ENCODE results near the gene SLC4A2.
A peak's percentile ranks its signal among the peaks of the same experiment; 100 is the strongest.

The SLC4A2 gene

DNA sequence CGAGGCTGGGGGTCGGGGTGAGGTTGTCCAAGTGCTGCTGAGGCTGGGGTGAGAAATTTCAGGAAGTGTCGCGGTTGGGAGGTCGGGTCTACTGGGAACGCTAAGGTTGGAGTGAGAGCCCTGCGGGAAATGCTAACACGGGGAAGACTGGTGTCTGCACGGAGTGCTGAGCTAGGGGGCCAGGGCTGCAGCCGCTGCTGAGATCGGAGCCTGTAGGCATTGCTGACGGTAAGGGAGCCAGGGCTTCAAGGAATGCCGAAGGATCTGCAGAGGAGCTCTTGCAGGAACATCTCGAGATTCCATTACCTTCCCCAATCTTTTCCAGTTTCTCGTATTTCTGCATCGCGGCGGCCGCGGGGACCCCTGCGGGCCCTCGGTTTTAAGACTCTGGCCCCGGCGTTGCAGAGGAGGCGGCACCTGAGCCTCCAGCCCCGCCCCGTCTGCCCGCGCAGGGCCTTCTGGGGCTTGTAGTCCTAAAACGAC, 1.8 kb upstream of the SLC4A2 start, which contains the start of gene CDK5:
CDK5 (minus strand) TSS at position 392 of the 483 bp plus-strand sequence; CDS start at position 343, 49 bp downstream.
- Mint-ChIP-seq H3K27ac (peak within 1 kb of the TSS; percentile 82 to 97), H3K4me3 (peak within 1 kb of the TSS; percentile 95 to 97), H3K4me1 (ENCODE audit: low read depth in 2 of 2) (peaks cover 37 to 43% of the 10 kb centered on the region in 2 donors), H3K36me3 (ENCODE audit: insufficient read depth) (peaks cover 10% of the 10 kb centered on the region), H3K27me3 (peaks cover 0 to 13% of the 10 kb centered on the region in 2 donors), H3K9me3 (no peaks in the 10 kb centered on the region)
- DNase-seq (no peak), ATAC-seq (replicated peaks) (no peak)

DNA sequence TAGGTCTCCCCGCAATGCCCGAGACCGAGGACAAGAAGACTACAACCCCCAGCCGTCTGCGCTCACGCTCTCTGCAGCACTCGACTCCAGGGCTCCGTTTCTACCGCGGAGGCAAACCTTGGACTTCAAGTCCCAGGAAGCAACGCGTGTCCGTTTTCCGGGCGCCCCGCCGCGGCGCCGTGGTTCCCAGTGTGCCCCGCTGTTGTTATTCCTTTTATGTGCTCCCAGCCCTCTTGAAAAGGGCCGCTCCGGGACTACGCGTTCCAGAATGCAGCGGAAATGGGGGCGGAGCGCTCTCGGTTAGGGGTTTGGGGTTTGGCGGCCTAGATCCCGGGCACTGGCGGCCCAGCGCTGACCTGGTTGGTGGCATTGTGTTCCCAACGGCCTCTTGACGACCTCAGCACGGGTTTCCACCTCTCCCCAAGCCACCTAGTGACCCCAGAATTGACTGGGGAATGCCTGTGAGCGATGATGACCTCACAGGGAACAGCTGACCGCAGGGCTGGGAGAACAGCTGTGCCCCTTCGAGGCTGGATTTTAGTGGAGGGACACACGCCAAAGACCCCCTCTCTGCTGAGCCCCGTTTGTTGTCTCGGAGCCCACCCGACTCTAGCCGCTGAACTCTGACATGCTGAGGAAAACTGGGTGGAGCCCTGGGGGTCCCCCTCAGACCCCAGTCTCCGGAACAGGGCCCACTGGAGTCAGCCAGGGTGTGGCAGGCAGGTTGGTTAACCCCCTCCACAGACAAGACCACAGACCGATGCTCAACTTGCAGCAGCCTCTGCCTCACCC, 1.2 kb upstream of the SLC4A2 start:
- DNase-seq: peak; percentile 93 to 94 (median 94)
- Mint-ChIP-seq H3K4me1 (ENCODE audit: low read depth in 2 of 2) (peaks cover 37 to 41% of the 10 kb centered on the region in 2 donors), H3K4me3 (peak overlapping the region; percentile 95 to 97), H3K9me3 (no peaks in the 10 kb centered on the region), H3K36me3 (ENCODE audit: insufficient read depth) (peaks cover 10% of the 10 kb centered on the region), H3K27ac (peak overlapping the region; percentile 82 to 97), H3K27me3 (peaks cover 0 to 8% of the 10 kb centered on the region in 2 donors)
- ATAC-seq (replicated peaks): peak; percentile 88

DNA sequence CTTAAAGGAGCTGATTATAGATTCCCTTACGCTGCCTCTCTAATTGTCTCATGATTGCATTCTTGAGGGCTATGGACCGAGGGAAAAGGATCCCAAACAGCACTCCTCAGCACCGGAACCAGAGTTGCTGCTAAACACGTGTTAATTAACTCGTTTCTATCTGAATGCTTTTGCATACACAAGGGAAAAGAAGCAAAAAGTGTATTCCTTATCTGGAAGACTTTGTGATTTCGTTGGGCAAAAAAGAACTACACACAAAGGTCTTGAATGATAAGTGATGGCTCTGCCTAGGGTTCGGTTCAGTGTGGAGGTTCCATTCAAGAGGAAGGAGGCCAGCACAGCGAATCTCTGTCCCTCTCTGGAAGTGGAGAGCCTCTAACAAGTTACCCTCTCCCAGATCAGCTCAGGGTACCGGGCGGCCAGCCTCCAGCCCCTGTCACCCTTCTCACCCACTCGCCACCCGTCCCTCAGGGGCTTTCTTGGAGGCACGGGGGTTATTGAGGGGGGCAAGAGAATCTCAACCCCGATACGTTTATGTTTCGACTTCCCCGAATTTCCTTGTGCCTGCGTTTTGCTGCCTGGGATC, 515 bp upstream of the SLC4A2 start:
- DNase-seq (peak in 1 of 3 experiments; percentile 30), ATAC-seq (replicated peaks) (no peak)
- Mint-ChIP-seq H3K27ac (peak overlapping the region; percentile 82 to 97), H3K9me3 (no peaks in the 10 kb centered on the region), H3K4me1 (ENCODE audit: low read depth in 2 of 2) (peaks cover 37 to 41% of the 10 kb centered on the region in 2 donors), H3K4me3 (peak overlapping the region; percentile 95 to 97), H3K36me3 (ENCODE audit: insufficient read depth) (peaks cover 10% of the 10 kb centered on the region), H3K27me3 (peaks cover 0 to 8% of the 10 kb centered on the region in 2 donors)

DNA sequence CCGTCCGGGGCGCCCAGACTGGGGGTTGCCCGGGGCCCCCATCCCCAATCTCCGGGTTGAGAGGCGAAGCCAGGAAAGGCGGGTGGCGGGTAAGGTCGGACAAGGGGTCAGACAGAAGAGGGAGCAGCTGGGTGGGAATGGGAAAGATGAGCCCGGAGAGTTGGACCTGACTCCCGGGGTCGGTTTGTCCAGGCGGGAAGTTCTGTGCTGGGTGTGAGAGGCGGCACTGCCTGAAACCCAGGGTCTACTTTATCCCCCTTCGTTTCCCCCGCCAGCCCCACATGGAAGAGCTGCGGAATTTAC, 675 bp downstream of the SLC4A2 start:
- Mint-ChIP-seq H3K27me3 (no peaks in the 10 kb centered on the region), H3K9me3 (no peaks in the 10 kb centered on the region), H3K4me1 (ENCODE audit: low read depth in 2 of 2) (peaks cover 37 to 41% of the 10 kb centered on the region in 2 donors), H3K36me3 (ENCODE audit: insufficient read depth) (peaks cover 13% of the 10 kb centered on the region), H3K27ac (peak overlapping the region; percentile 82 to 97), H3K4me3 (peak overlapping the region; percentile 95 to 97)
- ATAC-seq (replicated peaks) (no peak), DNase-seq (no peak)

DNA sequence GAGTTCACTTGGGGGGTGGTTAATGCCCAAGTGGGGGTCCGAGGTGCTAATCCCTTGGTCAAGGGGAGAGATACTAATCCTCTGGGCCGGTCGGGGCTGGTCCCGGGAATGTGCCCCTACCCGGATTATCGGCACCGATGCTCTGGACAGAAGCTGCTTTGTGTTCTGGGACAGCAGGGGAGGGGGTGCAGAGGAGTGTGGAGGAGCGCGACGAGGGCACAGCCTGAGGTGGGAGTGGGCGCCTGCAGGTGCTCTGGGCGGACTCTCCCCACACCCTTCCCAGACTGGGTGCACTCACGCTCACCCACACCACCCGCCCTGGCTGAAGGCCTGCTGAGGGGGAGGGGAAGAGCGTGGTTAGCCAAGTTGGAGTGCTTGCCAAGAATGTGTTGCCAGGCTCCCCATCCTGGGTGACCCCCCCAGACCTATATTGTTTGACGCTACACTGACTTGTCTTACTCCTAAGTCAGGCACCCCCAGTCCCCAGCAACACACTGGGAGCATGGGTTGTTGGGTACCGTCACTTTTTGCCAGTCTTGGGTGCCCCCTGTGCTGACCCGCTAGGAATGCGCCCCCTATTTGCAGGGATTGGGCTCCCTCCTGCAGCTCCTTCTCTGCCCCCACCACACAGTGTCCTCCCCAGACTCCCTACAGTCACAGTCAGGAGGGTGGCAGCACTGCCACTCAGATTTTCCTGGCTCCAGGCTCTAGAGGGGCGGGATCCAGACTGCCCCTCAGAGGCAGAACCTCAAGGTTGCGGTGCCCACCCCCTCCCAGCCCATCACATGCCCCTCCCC, 1.2 kb downstream of the SLC4A2 start:
- Mint-ChIP-seq H3K36me3 (ENCODE audit: insufficient read depth) (peaks cover 13% of the 10 kb centered on the region), H3K4me3 (peak overlapping the region; percentile 95 to 97), H3K9me3 (no peaks in the 10 kb centered on the region)

DNA sequence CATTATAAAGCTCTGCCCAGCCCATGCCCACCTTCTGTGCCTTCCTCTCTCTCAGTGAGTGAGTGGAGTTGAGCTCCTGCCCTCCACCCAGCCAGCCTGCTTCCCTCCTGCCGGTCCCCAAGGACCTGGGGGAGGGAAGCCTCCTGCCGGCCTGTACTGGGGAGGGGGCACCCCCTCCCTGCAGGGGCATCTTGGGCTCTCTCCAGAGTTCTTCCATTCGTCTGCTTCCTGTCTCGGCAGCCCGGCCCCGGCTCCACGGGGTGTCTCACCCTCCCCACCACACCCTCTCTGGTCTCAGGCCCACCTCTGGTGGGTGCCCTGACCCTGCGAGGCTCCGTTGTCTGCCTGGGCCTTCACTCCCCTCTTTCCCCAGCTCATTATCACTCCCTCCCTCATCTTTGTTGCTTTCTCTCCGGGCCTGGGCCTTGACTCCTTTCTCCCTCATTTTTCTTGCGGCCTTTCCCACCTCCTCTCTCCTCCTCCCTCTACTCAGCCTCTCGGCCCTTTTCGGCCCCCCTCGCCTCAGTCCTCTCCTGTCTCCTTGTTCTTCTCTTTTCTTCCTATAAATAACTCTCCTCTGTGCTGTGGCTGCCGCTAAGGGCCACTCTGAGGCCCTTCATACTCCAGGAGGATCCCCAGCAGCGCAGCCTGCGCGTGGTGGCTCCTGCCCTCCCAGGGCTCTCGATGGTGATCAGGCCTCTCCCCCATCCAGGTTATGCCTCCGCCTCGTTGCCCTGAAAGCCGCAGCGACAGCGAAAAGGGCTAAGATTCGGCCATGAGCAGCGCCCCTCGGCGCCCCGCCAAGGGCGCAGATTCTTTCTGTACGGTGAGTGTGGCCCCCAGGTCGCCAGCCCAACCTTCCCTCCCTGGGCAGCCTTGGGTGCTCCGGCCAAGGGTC, 2.1 kb downstream of the SLC4A2 start:
- Mint-ChIP-seq H3K4me3 (peak overlapping the region; percentile 95 to 97), H3K9me3 (no peaks in the 10 kb centered on the region), H3K4me1 (ENCODE audit: low read depth in 2 of 2) (peaks cover 37 to 41% of the 10 kb centered on the region in 2 donors), H3K27ac (peak overlapping the region; percentile 39 to 65), H3K36me3 (ENCODE audit: insufficient read depth) (peaks cover 13% of the 10 kb centered on the region), H3K27me3 (no peaks in the 10 kb centered on the region)
- no peak for ATAC-seq (replicated peaks)
- DNase-seq: no peak

More for the DNA sequence above, 1.2 kb downstream of the SLC4A2 start:
- H3K27ac Mint-ChIP-seq: peak overlapping the region; percentile 82 to 97
- ATAC-seq (replicated peaks) (no peak), DNase-seq (no peak)
- H3K4me1 Mint-ChIP-seq (ENCODE audit: low read depth in 2 of 2): peaks cover 37 to 41% of the 10 kb centered on the region in 2 donors
- H3K27me3 Mint-ChIP-seq: no peaks in the 10 kb centered on the region

DNA sequence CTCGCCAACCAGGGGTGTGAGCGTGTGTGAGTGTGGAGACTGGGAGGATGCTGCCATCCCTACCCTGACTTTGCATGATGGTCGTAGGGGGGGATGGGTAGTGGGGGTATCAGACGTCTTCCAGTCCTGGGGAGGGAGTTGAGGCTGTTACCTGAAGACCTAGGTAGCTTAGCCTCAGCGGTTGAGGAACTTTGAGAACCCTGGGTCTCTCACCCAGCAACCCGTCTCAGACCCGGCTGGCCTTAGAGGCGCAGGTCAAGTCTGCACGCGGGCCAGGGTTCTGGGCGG, 2.7 kb downstream of the SLC4A2 start:
- Mint-ChIP-seq H3K27ac (peak overlapping the region in 1 of 2 donors; percentile 39), H3K27me3 (no peaks in the 10 kb centered on the region), H3K9me3 (no peaks in the 10 kb centered on the region), H3K4me3 (peak overlapping the region in 1 of 2 donors; percentile 95), H3K36me3 (ENCODE audit: insufficient read depth) (peaks cover 15% of the 10 kb centered on the region), H3K4me1 (ENCODE audit: low read depth in 2 of 2) (peaks cover 31 to 37% of the 10 kb centered on the region in 2 donors)
- ATAC-seq (replicated peaks): no peak
- DNase-seq: no peak

DNA sequence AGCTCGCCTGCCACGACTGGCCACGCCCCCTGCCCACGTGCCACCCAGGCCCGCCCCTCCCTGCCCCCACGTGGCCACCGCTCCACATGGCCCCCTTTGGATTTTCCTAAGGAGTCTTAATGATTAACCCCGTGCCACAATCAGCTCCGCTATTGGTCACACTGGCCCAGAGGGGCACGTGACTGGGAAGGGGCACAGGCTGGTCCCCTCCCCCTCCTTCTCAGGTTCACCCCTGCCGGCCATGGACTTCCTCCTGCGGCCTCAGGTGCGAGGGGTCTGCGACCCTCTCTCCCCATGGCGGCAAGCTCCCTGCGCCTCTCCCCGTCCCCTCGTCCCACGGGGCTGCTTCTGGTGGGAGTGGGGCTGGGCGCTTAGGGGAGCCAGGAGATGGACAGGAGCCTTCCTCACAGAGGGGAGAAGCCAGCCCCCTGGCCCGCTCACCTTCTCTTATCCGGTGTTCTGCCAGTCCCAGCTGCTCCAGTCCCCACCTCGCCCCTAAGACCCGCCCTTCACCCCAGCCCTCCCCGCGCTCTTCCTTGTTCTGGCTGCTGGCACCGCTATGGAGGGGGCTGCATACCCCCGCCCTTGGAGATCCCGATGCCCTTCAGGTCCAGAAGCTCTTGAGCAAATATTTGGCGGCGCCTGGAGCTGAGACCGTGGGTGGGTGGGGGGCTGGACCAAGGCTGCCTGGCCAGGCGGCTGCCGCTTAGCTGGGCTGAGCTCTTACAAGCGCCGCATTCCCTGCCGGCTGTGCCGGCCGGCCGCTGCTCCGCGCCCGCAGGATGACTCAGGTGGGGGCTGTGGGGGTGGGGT, 3.2 kb downstream of the SLC4A2 start:
- no peak overlapping the region for H3K4me3 Mint-ChIP-seq
- DNase-seq (no peak), ATAC-seq (replicated peaks) (no peak)
- H3K4me1 Mint-ChIP-seq (ENCODE audit: low read depth in 2 of 2): peaks cover 27 to 32% of the 10 kb centered on the region in 2 donors
- H3K9me3 Mint-ChIP-seq: no peaks in the 10 kb centered on the region
- no peaks in the 10 kb centered on the region for H3K27me3 Mint-ChIP-seq
- H3K27ac Mint-ChIP-seq: no peak overlapping the region
- peaks cover 20% of the 10 kb centered on the region for H3K36me3 Mint-ChIP-seq (ENCODE audit: insufficient read depth)

DNA sequence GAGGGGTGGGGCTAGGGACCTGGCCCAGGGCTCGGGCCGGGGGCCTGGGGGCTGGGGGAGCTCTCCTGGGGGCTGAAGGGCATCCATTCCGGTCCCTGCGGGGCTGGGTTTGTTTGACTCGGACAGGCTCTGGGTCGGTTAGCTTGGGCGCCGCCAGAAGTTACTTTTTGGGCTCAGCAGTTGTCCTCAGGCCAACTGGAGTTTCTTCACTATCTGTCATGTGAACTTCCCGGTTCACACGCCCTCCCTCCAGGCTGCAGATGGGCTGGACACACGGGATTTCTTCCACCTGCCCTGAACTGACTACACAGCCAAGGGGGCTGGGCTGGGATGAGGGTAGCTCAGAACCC, 3.8 kb downstream of the SLC4A2 start:
- Mint-ChIP-seq H3K27me3 (no peaks in the 10 kb centered on the region), H3K27ac (peak overlapping the region in 1 of 2 donors; percentile 17), H3K36me3 (ENCODE audit: insufficient read depth) (peaks cover 22% of the 10 kb centered on the region), H3K4me1 (ENCODE audit: low read depth in 2 of 2) (peaks cover 26 to 31% of the 10 kb centered on the region in 2 donors), H3K9me3 (no peaks in the 10 kb centered on the region), H3K4me3 (no peak overlapping the region)
- ATAC-seq (replicated peaks) (no peak), DNase-seq (no peak)

DNA sequence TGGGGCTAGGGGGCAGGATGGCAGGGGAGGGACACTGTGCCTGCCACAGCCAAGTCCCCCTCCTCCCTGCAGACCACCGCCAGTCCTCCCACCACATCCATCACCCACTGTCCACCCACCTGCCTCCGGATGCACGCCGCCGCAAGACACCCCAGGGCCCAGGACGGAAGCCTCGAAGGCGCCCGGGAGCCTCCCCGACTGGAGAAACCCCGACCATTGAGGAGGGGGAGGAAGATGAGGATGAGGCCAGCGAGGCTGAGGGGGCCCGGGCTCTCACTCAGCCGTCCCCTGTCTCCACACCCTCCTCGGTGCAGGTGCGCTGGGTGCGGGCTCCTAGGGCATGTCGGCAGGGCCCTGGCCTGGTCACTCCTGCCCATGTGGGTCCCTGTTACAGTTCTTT, 5.1 kb downstream of the SLC4A2 start:
- Mint-ChIP-seq H3K36me3 (ENCODE audit: insufficient read depth) (peaks cover 26% of the 10 kb centered on the region), H3K27ac (no peak overlapping the region), H3K4me3 (no peak overlapping the region), H3K4me1 (ENCODE audit: low read depth in 2 of 2) (peaks cover 17 to 20% of the 10 kb centered on the region in 2 donors), H3K27me3 (no peaks in the 10 kb centered on the region), H3K9me3 (no peaks in the 10 kb centered on the region)
- DNase-seq: no peak
- ATAC-seq (replicated peaks): no peak

DNA sequence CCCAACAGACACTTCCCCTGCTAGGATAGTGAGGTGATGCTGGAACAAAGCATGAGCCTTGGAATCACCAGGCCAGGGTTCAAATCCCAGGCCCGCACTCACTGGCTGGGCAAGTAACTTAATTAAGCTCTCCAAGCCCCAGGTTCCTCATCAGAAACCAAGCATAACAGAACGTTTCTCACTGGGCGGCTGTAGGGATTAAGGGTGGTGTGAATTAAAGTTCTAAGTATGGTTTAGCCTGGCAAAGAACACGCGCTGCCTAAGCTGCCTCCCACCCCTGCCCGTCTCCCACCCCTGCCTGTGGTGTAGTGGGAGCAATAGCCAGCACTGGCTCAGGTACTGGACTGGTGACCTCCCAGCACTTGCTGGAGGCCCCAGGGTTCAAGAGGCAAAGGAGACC, 5.6 kb downstream of the SLC4A2 start:
- DNase-seq (no peak), ATAC-seq (replicated peaks) (no peak)
- Mint-ChIP-seq H3K27me3 (no peaks in the 10 kb centered on the region), H3K4me3 (no peak overlapping the region), H3K27ac (no peak overlapping the region), H3K4me1 (ENCODE audit: low read depth in 2 of 2) (peaks cover 17 to 19% of the 10 kb centered on the region in 2 donors), H3K36me3 (ENCODE audit: insufficient read depth) (peaks cover 29% of the 10 kb centered on the region), H3K9me3 (no peaks in the 10 kb centered on the region)

DNA sequence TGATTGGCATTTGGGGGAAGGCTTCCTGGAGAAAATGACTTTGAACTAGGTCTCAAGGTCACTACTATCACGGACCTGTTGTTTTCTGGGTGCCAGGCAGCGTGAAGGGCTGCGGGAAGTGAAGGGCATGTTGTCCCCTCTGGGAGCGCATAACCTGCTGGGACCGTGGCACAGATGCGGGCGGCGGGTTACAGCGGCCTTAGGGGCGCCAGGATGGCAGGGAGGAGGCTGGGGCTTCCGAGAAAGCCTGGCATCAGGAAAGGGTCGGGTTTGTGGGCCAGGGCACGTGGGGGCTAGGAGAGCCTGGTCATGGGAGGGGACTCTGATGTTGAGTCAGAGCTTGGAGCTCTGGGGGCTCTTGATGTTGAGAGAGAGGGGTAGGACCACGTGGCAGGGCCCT, 6.1 kb downstream of the SLC4A2 start:
- DNase-seq: no peak
- H3K4me1 Mint-ChIP-seq (ENCODE audit: low read depth in 2 of 2): peaks cover 14 to 17% of the 10 kb centered on the region in 2 donors
- H3K27ac Mint-ChIP-seq: no peak overlapping the region
- H3K36me3 Mint-ChIP-seq (ENCODE audit: insufficient read depth): peaks cover 29% of the 10 kb centered on the region
- no peaks in the 10 kb centered on the region for H3K27me3 Mint-ChIP-seq
- H3K4me3 Mint-ChIP-seq: no peak overlapping the region
- no peaks in the 10 kb centered on the region for H3K9me3 Mint-ChIP-seq
- ATAC-seq (replicated peaks): no peak

All from effector memory CD8-positive, alpha-beta T cell (primary cell).